NCI-H82 treated with DMSO at 0.1 percent for 48 hours (cell line): ENCODE measurements around the gene CCDC138.
"Not testable (repeated sequence)": the region's sequence is repeated elsewhere in the genome, so short reads cannot be mapped to it uniquely, and the experiment has no call there.

Experiments used
- DNase-seq: peaks from one replicate; lab custom pipeline; 2025; ENCODE audit not compliant: unreplicated experiment; lab: John Stamatoyannopoulos, UW

The CCDC138 gene, protein sequence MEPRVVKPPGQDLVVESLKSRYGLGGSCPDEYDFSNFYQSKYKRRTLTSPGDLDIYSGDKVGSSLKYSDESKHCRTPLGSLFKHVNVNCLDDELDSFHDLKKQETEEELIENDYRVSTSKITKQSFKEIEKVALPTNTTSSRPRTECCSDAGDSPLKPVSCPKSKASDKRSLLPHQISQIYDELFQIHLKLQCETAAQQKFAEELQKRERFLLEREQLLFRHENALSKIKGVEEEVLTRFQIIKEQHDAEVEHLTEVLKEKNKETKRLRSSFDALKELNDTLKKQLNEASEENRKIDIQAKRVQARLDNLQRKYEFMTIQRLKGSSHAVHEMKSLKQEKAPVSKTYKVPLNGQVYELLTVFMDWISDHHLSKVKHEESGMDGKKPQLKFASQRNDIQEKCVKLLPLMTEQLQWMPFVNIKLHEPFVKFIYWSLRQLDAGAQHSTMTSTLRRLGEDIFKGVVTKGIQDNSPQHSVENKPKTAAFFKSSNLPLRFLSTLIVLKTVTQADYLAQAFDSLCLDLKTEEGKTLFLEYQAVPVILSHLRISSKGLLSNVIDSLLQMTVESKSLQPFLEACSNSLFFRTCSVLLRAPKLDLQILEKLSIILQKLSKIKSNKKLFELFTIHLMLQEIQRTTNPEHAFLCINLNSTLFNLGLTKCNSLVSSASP

DNA sequence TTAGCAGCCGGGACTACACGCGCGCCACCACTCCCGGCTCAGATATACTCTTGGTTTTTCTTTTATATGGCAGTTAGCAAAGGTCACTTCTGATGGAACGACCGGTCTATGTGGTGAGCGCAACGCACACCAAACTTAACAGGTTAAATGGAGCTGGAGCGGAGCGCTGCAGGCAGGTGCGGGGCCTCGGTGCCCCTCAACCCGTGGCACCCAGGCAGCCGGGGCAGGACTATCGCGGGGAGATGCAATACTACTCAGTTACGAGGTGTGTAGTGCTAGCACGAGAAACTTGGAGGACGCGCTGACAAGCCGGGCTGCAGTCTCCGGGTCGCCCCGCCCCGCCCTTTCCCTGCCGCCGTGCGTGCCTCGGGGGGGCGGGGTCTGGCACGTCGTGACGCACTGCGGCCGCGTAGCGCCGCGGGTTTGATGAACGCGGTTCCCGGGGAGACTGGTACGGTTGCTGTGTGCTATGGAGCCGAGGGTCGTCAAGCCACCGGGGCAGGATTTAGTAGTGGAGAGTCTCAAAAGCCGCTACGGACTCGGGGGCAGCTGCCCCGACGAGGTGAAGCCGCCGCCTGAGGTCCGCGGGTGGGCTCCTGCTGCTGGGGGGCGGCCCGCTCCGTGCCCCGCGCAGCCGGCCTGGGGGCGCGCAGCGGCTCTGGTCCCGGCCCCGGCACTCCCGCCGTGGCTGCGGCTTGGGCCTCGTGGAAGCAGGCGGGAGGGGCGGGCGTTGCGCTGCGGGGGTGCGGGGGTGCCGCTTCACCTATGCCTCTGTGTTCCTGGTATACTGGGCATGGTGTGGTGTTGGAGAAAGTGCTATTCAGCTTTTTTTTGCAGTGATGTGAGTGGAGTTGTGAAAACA is at the start of gene CCDC138:
TSS of gene CCDC138 (plus strand) at position 418 of the 862 bp plus-strand sequence. CDS start at position 470, 52 bp downstream.
- DNase-seq: peak; percentile 83

- DNase-seq: not testable (repeated sequence)
These were observed 28.6 kb upstream of the CCDC138 start for GRCh38 chr2:108757973-108758372.

DNA sequence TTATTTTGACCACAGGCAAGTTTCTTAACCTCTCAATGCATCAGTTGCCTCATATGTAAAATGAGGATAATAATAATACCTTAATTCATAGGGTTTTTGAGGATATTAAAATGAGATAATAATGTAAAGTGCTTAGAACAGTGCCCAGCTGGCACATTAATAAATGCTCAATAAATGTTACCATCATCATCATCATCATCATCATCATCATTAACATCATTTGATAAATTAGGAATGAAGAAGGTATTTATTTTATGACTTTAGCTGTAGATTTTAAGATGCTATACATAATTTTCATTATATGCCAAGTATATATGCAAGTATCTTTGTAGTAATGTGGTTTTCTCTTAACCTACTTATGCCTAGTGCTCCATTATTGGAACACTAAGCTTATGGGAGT is 24.0 kb upstream of the CCDC138 start:
- not testable (repeated sequence) for DNase-seq

GRCh38 chr2:108766671-108767070 is 19.9 kb upstream of the CCDC138 start:
- not testable (repeated sequence) for DNase-seq

GRCh38 chr2:108767859-108768258 is 18.7 kb upstream of the CCDC138 start:
- not testable (repeated sequence) for DNase-seq

DNA sequence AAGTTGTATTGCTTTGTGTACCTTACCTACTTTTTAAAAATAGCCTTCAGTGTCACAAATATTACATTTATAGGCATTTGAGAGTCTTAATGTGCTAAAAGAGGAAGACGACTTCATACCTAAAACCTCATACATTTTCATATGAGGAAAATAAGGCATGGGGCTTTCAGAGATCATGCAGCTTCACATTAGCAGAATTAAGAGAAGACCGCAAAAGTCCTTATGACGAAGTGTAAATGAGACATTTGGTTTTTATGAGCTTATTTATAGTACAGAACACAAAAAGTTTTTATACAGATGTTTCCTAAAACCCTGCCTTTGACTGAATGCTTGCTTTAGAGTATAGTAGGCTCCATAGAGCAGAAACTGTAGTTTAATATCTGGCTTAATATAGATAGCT is 10.1 kb upstream of the CCDC138 start:
- DNase-seq: no peak

DNA sequence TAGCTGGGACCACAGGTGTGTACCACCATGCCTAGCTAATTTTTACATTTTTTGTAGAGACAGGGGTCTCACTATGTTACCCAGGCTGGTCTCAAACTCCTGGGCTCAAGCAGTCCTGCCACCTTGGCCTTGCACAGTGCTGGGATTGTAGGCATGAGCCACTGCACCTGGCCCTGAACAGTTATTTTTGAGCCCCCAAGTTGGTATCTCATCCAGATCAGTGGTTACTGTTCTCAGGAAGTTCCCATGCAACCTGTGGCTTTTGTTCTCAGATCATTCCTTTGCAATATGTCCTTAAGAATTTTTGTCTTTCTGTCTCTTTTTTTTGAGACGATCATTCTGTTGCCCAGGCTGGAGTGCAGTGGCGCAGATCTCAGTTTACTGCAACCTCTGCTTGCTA is 7.7 kb upstream of the CCDC138 start:
- no peak for DNase-seq

GRCh38 chr2:108786008-108786353 is 590 bp upstream of the CCDC138 start:
- DNase-seq: no peak

GRCh38 chr2:108787216-108787541 is 608 bp downstream of the CCDC138 start:
- no peak for DNase-seq

DNA sequence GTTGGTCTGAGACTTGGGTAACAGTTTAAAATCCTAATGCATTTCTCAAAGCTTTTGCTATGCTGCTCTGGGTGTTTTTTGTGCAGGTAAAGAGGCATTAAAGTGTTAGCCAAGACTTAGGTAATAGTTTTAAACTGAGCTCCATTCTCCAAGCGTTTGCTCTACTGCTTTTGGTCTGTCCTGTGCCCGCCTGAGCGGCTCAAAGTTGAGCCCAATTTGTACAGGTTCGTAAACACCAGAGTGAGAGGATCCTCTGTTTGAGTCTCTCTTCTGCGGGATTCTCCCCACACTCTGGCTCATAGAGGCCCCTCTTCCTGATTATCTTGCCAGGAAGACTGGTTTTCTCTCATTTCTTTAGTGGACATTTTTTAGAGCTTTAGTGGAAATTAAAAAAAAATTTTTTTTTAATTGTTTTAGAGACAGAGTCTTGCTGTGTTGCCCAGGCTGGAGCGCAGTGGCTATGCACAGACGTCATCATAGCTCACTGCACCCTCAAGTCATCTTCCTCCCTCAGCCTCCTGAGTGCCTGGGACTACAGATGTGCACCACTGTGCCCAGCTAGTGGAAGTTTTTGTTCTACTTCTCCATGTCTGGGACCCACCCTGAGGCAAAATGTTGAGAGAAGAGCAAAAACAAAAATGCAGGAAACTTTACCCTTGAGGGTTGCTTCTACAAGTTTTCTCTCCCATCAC is 16.6 kb downstream of the CCDC138 start:
- no peak for DNase-seq

DNA sequence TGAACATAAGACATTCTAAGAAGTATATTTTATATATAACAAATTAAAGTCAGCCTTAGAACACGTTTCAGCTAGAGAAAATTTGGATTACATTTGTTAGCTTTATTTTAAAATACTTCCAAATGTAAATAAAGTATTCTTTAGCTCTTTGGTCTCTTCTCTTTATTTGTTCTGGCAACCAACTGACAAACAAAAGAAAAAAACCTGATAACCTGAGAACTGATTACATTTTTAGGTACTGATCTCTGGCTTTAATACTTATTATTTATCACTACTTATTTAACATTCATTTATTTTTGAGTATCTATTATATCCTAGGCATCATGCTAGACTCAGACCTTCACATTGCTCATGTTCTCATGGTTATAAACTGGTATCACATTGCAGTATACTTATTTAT is 18.5 kb downstream of the CCDC138 start:
- DNase-seq: no peak

GRCh38 chr2:108805782-108806181 is 19.2 kb downstream of the CCDC138 start:
- peak; percentile 67 for DNase-seq

- no peak for DNase-seq
These were observed 20.0 kb downstream of the CCDC138 start for GRCh38 chr2:108806371-108807113.

GRCh38 chr2:108809936-108810335 is 23.4 kb downstream of the CCDC138 start:
- DNase-seq: no peak

GRCh38 chr2:108810993-108811957 is 24.7 kb downstream of the CCDC138 start:
- DNase-seq: no peak

DNA sequence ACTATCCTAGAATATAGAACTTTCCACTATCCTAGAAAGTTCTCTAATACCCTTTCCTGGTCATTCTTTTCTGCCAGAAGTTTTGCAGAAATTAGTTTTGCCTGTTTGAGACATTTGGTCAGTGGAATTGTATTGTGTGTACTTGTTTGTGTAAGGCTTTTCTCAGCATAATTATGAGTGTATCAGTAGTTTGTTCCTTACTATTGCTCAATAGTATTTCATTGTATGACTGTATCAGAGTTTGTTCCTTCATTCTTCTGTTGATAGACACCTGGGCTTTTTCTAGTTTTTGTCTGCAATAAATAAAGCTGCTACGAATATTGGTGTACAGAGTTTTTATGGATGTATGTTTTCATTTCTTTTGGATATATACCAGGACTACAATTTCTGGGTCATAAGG is 27.2 kb downstream of the CCDC138 start:
- no peak for DNase-seq

GRCh38 chr2:108820482-108820881 is 33.9 kb downstream of the CCDC138 start:
- DNase-seq: no peak

DNA sequence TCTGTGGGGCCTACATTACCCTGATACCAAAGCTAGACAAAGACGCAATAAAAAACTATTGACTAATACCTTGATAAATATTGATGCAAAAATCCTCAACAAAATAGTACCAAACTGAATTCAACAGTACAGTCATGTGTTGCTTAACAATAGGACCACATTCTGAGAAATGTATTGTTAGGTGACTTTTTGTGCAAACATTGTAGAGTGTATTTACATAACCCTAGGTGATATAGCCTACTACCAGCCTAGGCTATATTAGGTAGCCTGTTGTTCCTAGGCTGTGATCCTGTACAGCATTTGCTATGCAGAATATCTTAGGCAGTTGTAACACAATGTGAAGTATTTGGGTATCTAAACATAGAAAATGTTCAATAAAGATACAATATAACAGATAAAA is 36.7 kb downstream of the CCDC138 start:
- no peak for DNase-seq
